Prostate gland (tissue), 2 donors: Measurements from ENCODE around the gene RELT. TPM values are rescaled to one million over a fixed set of nuclear protein-coding genes. Genes with fewer than 3 reads are reported as not detected.

ENCODE experiments used
- DNase-seq: peaks from one replicate; pipeline ENCODE4 v3.0.0-alpha.2; 2019; ENCODE audit warnings: low spot score
- H3K27ac ChIP-seq, 2 donors: fragments of 200-600 bp; sonication (generic); 2 replicates each; pipeline ENCODE4 v1.5.1; 2017 to 2019
- H3K27me3 ChIP-seq: fragments of 200-600 bp; sonication (generic); replicated peaks from 2 replicates; pipeline ENCODE4 v1.5.1; 2019; ENCODE audit not compliant: insufficient read depth
- H3K36me3 ChIP-seq, 2 donors: fragments of 200-600 bp; sonication (generic); 1 replicate in 1 of 2; 2 replicates in 1 of 2; pipeline versions ENCODE4 v1.5.1 to v1.8.1; 2017 to 2019
- H3K4me1 ChIP-seq: fragments of 200-600 bp; sonication (generic); replicated peaks from 2 replicates; pipeline ENCODE4 v1.5.1; 2019
- H3K4me3 ChIP-seq, 2 donors: fragments of 200-600 bp; sonication (generic); 2 replicates each; pipeline ENCODE4 v1.5.1; 2017 to 2019
- H3K9me3 ChIP-seq: fragments of 200-600 bp; sonication (generic); 2 replicates; pipeline ENCODE4 v1.5.1; 2017
- POLR2A ChIP-seq: fragments of 450-650 bp; IDR thresholded peaks from one replicate; pipeline ENCODE4 v1.6.1; 2016; ENCODE audit warnings: antibody characterized with exemption, mild to moderate bottlenecking
- POLR2AphosphoS5 ChIP-seq: sonication (generic); formaldehyde crosslinking; IDR thresholded peaks from one replicate; pipeline ENCODE4 v1.6.1; 2017; ENCODE audit warnings: antibody characterized with exemption
- WGBS: methylation state at CpG from one replicate; pipeline ENCODE4 v1.1.5; 2018; 5-methylcytosine and 5-hydroxymethylcytosine counted together
- intact Hi-C: fragments of 100-400 bp; cut with DNase I; formaldehyde crosslinking; loops from one replicate; pipeline ENCODE4 v1.14.2; 2022
- total RNA-seq, 2 donors: library from RNA; depleted of rRNA; stranded (reverse); fragments of >200 nt; gene quantifications; one replicate each; pipeline ENCODE4 v1.1.0, GENCODE V29; 2016
- TF ChIP-seq, protein P1 (sequence below), 4 experiments: fragments of 200-600 bp in 2 of 4; fragments of 450-650 bp in 2 of 4; sonication (generic) in 2 of 4; IDR thresholded peaks; 1 replicate in 3 of 4; 2 replicates in 1 of 4; pipeline ENCODE4 v1.5.1; 2016 to 2019; ENCODE audit warnings: antibody characterized with exemption in 4 of 4, mild to moderate bottlenecking in 2 of 4, moderate library complexity in 2 of 4

The RELT gene
- total RNA-seq, 2 donors from 2014 or later: 0.96 to 10.3 TPM

DNA sequence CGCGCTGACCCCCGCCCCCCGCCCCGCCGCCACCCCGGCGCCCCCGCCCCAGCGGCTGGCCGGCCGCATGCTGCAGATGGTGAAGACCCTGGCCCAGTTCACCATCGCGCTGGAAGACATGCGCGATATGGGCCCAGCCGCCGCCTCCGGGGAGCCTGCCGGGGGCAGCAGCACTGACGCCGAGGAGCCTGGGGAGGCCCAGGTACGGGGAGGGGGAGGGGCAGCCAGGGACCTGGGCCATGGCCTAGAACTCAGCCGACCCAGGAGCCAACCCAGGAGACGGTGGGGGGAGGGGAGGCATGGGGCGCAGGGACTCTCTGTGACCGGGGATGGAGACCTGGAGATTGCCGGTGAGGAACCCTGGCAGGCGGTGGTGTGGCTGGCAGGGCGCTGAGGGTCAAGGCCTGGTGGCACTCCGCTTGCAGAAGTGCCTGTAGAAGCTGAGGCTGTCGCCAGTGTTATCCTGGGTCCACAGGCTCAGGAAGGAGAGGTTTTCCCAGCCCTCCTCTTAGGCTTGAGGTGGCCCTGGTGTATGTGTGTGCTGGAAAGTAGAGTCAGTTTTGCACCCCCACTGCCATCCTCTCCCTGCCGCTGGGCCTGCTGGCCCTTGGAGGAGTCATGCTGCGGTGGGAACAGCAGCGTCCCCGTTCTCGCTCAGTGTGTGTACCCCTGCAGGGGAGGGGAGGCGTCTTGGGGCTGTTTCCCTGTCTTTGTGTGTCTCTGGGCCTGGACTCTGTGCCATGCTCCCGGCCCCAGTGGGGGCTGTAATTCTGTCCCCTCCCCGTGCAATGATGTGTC is 32.9 kb upstream of the RELT start:
- Histone ChIP-seq H3K4me1 (peaks cover 4% of the 10 kb centered on the region), H3K9me3 (no peaks in the 10 kb centered on the region), H3K27ac (peak overlapping the region in 1 of 2 donors; percentile 5), H3K4me3 (peak overlapping the region; percentile 22 to 34), H3K36me3 (no peaks in the 10 kb centered on the region), H3K27me3 (no peaks in the 10 kb centered on the region)
- no peak for DNase-seq
- TF ChIP-seq POLR2A: no peak
- TF ChIP-seq POLR2AphosphoS5: no peak
- TF ChIP-seq, protein P1, sequence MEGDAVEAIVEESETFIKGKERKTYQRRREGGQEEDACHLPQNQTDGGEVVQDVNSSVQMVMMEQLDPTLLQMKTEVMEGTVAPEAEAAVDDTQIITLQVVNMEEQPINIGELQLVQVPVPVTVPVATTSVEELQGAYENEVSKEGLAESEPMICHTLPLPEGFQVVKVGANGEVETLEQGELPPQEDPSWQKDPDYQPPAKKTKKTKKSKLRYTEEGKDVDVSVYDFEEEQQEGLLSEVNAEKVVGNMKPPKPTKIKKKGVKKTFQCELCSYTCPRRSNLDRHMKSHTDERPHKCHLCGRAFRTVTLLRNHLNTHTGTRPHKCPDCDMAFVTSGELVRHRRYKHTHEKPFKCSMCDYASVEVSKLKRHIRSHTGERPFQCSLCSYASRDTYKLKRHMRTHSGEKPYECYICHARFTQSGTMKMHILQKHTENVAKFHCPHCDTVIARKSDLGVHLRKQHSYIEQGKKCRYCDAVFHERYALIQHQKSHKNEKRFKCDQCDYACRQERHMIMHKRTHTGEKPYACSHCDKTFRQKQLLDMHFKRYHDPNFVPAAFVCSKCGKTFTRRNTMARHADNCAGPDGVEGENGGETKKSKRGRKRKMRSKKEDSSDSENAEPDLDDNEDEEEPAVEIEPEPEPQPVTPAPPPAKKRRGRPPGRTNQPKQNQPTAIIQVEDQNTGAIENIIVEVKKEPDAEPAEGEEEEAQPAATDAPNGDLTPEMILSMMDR (IDR thresholded peaks at IDR 0.05): no peak
- 45% methylated on average over 24 of the region's 40 CpGs for WGBS
- intact Hi-C loops: no loop called here

DNA sequence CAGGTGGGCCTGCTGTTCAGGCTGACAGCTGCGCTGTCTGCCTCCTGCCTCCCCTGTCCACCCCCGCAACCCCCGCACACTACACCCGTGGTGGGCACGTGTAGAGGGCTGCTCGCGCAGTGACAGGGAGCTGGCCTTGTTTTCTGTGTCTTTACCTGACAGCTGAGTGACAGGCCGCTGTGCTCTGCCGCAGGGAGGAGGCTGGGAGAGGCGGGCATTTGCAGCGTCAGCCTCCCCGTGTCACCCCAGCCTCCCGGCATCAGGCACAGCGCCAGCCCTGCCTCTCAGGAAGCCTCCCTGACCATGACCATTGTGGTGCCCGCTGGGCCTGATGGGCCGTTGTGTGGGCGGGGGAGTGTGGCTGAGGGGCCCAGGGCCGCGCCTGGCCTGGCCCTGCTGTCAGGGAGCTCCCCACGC is 32.0 kb upstream of the RELT start:
- 51% methylated on average over 15 of the region's 20 CpGs for WGBS
- Histone ChIP-seq H3K9me3 (no peaks in the 10 kb centered on the region), H3K4me3 (no peak overlapping the region), H3K4me1 (peaks cover 4% of the 10 kb centered on the region), H3K27ac (no peak overlapping the region), H3K36me3 (no peaks in the 10 kb centered on the region), H3K27me3 (no peaks in the 10 kb centered on the region)
- intact Hi-C loops: no loop called here
- TF ChIP-seq POLR2A: no peak
- TF ChIP-seq, protein P1 (IDR thresholded peaks at IDR 0.05): no peak
- TF ChIP-seq POLR2AphosphoS5: no peak
- no peak for DNase-seq

DNA sequence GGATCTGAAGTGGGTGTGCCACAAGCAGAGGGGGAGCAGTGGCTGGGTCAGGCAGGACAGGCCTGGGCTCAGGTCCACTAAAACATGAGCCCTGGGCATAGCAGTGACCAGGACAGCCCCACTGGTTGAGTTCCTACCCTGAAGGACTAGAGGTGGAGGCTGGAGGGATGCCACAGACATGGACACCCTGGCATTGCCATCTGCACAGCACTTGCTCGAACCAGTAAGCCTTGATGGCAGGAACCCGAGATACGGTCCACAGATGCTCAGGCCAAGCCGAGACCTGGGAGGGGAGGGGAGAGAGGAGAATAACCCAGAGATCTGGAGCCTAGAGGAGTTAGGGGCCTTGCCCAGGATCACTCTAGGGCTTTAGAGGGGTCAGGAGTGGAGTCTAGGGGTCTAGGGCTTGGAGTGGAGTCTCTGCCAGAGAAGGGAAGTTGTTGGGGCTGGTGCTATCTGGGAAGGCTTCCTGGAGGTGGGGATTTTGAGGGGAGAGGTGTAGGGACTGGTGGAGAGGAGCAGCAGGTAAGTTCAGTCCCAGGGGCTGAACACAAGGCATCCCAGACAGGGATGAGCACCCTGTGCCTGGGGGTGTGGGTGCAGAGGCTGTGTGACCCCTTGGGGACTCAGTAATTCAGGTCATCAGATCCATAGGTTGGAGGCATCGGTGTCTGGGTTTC is 30.6 kb upstream of the RELT start:
- no peaks in the 10 kb centered on the region for H3K9me3 ChIP-seq
- no peak for TF ChIP-seq POLR2A
- TF ChIP-seq, protein P1 (IDR thresholded peaks at IDR 0.05): no peak
- no peak for TF ChIP-seq POLR2AphosphoS5
- H3K36me3 ChIP-seq: no peaks in the 10 kb centered on the region
- intact Hi-C loops: no loop called here
- H3K27ac ChIP-seq: no peak overlapping the region
- WGBS: 88% methylated on average over 5 of the region's 5 CpGs
- no peak overlapping the region for H3K4me3 ChIP-seq
- peaks cover 4% of the 10 kb centered on the region for H3K4me1 ChIP-seq
- no peak for DNase-seq
- H3K27me3 ChIP-seq: no peaks in the 10 kb centered on the region

DNA sequence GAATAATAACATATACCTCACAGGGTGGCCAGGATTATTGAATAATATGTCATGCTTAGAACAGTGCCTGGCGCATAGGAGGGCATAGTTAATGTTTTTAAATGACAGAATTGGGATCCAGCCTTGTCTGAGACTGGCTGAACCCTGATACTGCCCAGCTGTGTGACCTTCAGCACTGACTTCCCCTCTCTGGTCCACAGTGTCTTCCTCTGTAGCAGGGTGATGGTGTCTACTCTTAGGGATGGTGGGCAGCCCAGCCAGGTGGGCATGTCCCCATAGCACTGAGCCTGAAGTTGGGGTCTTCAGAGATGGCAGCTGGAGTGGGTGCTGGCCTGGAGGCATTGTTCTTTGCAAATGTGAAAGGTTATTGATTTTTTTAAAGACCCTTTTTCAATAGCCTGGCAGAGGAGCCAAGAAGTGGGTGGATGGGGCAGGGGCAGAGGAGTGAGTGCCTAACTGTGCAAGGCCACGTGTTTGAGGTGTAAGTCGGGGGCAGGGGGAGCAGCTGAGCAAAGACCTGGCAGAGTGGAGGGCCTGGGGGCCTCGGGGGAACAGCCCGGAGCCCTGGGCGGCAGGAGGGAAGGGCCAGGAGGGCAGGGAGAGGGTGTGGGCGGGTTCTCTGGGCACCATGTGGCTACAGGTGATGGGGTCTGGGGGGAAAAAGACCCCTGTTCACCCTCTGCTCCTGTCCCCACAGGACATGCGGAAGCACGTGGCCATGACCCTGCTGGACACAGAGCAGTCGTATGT is 29.8 kb upstream of the RELT start:
- no peaks in the 10 kb centered on the region for H3K9me3 ChIP-seq
- H3K4me1 ChIP-seq: peaks cover 4% of the 10 kb centered on the region
- intact Hi-C loops: no loop called here
- no peak overlapping the region for H3K27ac ChIP-seq
- no peak for TF ChIP-seq POLR2AphosphoS5
- TF ChIP-seq, protein P1 (IDR thresholded peaks at IDR 0.05): no peak
- TF ChIP-seq POLR2A: no peak
- no peaks in the 10 kb centered on the region for H3K27me3 ChIP-seq
- 76% methylated on average over 10 of the region's 10 CpGs for WGBS
- no peaks in the 10 kb centered on the region for H3K36me3 ChIP-seq
- H3K4me3 ChIP-seq: no peak overlapping the region
- no peak for DNase-seq
